ENCODE measurements around the gene SMCO2. TPM values are rescaled to one million over a fixed set of nuclear protein-coding genes. Genes with fewer than 3 reads are reported as not detected.
A peak's percentile ranks its signal among the peaks of the same experiment; 100 is the strongest.

The SMCO2 gene
- total RNA-seq, 4 donors from 2014 or later = not detected

DNA sequence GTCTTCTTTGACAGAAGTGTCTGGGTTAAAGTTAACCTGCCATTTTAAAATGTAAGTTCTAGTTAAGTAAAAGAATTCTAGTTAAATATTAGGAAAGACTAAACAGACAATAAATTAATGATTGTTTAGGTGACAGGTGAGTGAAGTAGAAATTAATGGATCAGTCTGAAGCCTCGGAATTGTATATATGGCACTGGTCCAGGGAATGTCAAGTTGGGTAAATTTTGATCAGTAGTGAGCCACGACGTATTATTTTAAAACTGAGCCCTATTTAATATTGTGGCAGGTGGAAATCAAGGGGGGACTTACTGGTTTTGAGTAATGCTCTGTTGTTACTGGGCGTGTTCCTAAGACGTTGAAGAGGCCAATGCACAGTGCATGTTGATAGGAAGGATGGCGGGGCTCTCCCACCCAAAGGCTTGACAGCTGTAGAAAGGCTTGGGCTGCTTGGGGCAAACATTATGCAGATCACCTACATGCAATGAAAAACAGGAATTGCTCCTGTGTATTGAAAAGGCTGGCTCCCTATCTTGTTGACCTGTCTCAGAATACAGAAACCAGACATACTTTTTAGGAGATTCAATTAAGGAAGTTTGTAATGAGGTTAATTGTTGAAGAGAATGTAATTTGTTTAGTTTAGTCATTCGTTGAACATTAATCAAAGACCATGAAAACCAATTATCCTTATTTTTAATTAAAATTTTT lies 71.6 kb downstream of the SMCO2 start:
- no peak for ATAC-seq (ENCODE audit: low FRiP score)
- DNase-seq (ENCODE audit: low spot score) = no peak
- TF ChIP-seq, protein P1, sequence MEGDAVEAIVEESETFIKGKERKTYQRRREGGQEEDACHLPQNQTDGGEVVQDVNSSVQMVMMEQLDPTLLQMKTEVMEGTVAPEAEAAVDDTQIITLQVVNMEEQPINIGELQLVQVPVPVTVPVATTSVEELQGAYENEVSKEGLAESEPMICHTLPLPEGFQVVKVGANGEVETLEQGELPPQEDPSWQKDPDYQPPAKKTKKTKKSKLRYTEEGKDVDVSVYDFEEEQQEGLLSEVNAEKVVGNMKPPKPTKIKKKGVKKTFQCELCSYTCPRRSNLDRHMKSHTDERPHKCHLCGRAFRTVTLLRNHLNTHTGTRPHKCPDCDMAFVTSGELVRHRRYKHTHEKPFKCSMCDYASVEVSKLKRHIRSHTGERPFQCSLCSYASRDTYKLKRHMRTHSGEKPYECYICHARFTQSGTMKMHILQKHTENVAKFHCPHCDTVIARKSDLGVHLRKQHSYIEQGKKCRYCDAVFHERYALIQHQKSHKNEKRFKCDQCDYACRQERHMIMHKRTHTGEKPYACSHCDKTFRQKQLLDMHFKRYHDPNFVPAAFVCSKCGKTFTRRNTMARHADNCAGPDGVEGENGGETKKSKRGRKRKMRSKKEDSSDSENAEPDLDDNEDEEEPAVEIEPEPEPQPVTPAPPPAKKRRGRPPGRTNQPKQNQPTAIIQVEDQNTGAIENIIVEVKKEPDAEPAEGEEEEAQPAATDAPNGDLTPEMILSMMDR (IDR thresholded peaks at IDR 0.05) = no peak

DNA sequence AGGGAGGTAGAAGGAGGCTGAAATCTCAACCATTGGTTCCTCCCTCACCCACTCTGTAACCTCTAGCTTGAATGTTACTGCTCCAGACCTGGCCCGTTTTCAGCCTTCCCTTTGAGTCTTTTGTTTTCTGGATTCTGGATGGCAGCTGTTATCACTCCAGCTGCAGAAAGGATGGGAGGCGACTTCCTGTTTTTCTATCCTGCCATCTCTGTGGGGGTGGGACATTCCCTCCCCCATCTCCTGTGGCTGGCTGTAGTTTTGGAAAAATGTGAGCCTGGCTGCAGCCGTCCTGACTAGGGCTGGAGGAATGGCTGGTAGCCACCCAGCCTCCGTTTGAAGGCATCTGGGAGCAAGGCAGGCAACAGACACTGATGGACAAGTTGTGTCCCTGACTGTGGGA lies 74.5 kb downstream of the SMCO2 start:
- ATAC-seq (ENCODE audit: low FRiP score) (no peak), DNase-seq (ENCODE audit: low spot score) (no peak)
- TF ChIP-seq, protein P1 (IDR thresholded peaks at IDR 0.05) = no peak

DNA sequence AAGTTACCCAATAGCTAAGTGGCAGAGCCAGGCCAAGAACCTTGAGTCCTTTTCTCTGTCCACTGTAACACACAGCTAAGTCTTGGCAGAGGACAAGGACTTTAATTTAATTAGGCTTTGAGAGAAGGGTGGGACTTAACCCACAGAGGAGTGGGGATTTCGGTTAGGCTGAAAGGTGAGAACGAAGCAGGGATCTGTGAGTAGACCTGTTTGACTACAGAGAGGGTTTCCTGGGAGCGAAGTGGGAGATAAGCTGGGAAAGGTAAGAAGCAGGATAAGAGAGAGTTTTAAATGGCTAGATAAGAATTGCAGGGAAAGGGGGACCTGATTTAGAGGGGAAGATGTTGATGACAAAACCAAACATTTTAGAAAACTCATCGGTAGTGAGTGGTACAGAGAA lies 75.4 kb downstream of the SMCO2 start:
- TF ChIP-seq, protein P1 (IDR thresholded peaks at IDR 0.05) = no peak
- DNase-seq (ENCODE audit: low spot score) (no peak), ATAC-seq (ENCODE audit: low FRiP score) (no peak)

DNA sequence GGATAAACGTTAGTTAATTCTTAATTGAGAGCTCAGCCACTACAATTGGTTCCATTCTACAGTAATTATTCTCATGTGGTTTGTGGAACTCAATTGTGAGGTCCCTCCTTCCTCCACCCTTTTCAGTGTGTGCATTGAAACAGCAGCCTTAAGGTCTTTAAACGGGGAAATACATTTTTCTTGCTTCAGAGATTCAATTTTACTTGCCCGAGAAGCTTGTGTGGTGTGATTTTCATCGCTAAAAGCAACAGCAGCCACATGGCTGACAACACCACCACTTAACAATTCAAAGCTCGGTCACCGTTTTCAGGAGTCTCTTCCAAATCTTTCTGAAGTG lies 76.7 kb downstream of the SMCO2 start:
- no peak for ATAC-seq (ENCODE audit: low FRiP score)

DNA sequence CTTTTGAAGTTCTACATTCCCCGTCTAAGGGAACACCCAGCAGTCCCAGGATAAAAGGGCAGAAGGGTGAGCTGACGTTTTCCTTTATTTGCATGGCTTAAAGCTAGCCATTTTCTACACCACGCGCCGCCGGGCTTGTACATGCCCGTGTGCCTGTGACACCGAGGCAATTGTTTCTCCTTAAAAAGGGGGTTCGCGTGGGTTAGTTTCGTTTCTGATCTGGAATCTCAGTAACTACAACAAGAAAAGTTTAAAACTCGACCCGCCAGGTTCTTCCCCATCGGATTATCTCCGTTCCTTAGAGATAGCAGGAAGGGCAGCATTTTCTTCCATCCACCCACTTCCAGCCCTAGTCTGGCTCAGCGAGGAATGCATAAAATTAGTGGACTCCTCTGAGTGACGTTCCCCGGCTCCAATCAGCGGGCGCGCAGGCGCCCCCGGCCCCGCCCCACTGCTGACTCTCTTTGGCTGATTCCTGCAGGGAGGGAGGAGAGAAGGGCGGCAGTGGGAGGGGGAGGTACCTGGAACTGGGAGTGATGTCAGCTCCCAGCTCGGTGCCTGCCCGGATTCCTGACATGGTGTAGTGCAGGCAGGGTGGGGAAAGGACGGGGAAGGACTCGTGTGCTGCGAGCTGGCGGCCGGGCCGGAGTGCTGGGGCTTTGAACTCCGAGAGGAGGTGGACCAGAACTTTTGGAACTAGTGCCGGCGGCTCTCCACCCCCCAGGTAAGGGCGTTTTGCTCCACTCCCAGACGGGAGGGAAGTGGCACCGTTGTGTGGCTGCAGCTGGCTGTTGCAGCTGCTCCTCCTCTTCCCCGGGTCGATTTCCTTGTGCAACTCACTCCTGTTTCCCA lies 77.3 kb downstream of the SMCO2 start, which contains the start of gene PPFIBP1:
PPFIBP1 (plus strand) TSS at position 565 of the 852 bp plus-strand sequence. CDS start 109,191 bp downstream, outside the sequence.
- DNase-seq (ENCODE audit: low spot score) = peak; percentile 97
- TF ChIP-seq, protein P1 (IDR thresholded peaks at IDR 0.05) = no peak
- peak; percentile 96 for ATAC-seq (ENCODE audit: low FRiP score)

More for the DNA sequence above, 76.7 kb downstream of the SMCO2 start:
- TF ChIP-seq, protein P1 (IDR thresholded peaks at IDR 0.05) = no peak
- no peak for DNase-seq (ENCODE audit: low spot score)

DNA sequence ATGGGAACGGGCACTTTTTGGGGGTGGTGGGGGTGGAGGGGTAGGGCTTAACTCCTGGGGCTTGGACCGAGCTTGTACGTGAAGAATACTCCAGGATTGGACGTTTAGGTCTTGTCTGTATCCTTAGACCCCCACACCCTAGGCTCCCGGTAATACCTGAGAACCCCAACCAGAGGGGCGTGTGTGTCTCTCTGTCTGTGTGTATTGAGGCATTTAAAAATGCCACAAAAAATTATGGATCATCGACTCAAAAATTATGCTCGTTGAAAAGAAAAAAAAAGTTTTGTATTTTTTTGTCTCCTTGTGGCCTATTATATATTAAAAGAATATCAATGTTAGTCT lies 77.9 kb downstream of the SMCO2 start:
- TF ChIP-seq, protein P1 (IDR thresholded peaks at IDR 0.05) = no peak
- no peak for DNase-seq (ENCODE audit: low spot score)
- ATAC-seq (ENCODE audit: low FRiP score) = no peak

Data from omental fat pad (tissue), 4 donors.